Endothelial cell of umbilical vein (primary cell): ENCODE data around the gene SCGN.

Experiments
- CTCF ChIP-seq, 2 donors: IDR thresholded peaks; 1 replicate in 1 of 2; 2 replicates in 1 of 2; pipeline ENCODE4 v1.5.1; 2011; ENCODE audit warnings: low read length in 2 of 2, mild to moderate bottlenecking in 2 of 2, moderate library complexity in 2 of 2, control low read depth in 1 of 2, inconsistent platforms in 1 of 2, low read depth in 1 of 2; ENCODE audit not compliant: insufficient read depth in 1 of 2; ENCODE audit errors: extremely low read depth in 1 of 2
- EZH2 ChIP-seq: IDR thresholded peaks from 2 replicates; pipeline ENCODE4 v1.6.1; 2012; ENCODE audit warnings: borderline replicate concordance, low read depth, mild to moderate bottlenecking, moderate library complexity, low read length, inconsistent platforms; ENCODE audit not compliant: severe bottlenecking
- FOS ChIP-seq: IDR thresholded peaks from 2 replicates; pipeline ENCODE4 v1.6.1; 2011; ENCODE audit warnings: mild to moderate bottlenecking, low read length, moderate library complexity, borderline replicate concordance; ENCODE audit not compliant: insufficient read depth
- JUN ChIP-seq: IDR thresholded peaks from 2 replicates; pipeline ENCODE4 v1.6.1; 2011; ENCODE audit warnings: borderline replicate concordance, low read depth; ENCODE audit not compliant: insufficient read length, insufficient read depth
- MAX ChIP-seq: IDR thresholded peaks from 2 replicates; pipeline ENCODE4 v1.6.1; 2011; ENCODE audit not compliant: insufficient read depth, insufficient read length
- MYC ChIP-seq: IDR thresholded peaks from one replicate; pipeline ENCODE4 v1.6.1; 2011; ENCODE audit warnings: mild to moderate bottlenecking, low read depth, low read length
- POLR2A ChIP-seq: IDR thresholded peaks from 2 replicates; pipeline ENCODE4 v1.6.1; 2012; ENCODE audit warnings: low read depth, mild to moderate bottlenecking, control low read depth, low read length
- POLR2AphosphoS5 ChIP-seq: IDR thresholded peaks from 2 replicates; pipeline ENCODE4 v1.6.1; 2012; ENCODE audit warnings: low read depth, mild to moderate bottlenecking, control low read depth, low read length, moderate library complexity; ENCODE audit not compliant: insufficient read depth

- TF ChIP-seq POLR2A = no peak
- no peak for TF ChIP-seq MAX
- TF ChIP-seq CTCF (IDR thresholded peaks at IDR 0.05; ENCODE audit: extremely low read depth in 1 of 2, insufficient read depth in 1 of 2, low read depth in 1 of 2, low read length in 2 of 2) = no peak
- TF ChIP-seq EZH2 = no peak
- no peak for TF ChIP-seq POLR2AphosphoS5
- TF ChIP-seq JUN = no peak
- no peak for TF ChIP-seq MYC
- no peak for TF ChIP-seq FOS
These were observed 23.4 kb upstream of the SCGN start for GRCh38 chr6:25628471-25629197.
